WTC11 (cell line): Measurements from ENCODE around the gene RHEB. TPM values are rescaled to one million over a fixed set of nuclear protein-coding genes. Genes with fewer than 3 reads are reported as not detected.
A peak's percentile ranks its signal among the peaks of the same experiment; 100 is the strongest.

Experiments
- ATAC-seq: fragments of 200-7000 bp; cut with Tn5 transposase; 2 replicates; pipeline ENCODE4 v1.10.0; 2021; ENCODE audit warnings: mild to moderate bottlenecking, moderate library complexity
- CTCF ChIA-PET: fragments of 300-600 bp; sonication (Branson Sonifier 250); formaldehyde crosslinking; loops from one replicate; lab custom pipeline; 2021; ENCODE audit warnings: antibody characterized with exemption; lab: Charles Lee
- POLR2A ChIA-PET: fragments of 350-600 bp; sonication (Branson Sonifier 250); formaldehyde crosslinking; loops from one replicate; lab custom pipeline; 2021; ENCODE audit warnings: antibody characterized with exemption; lab: Charles Lee
- DNase-seq: peaks from one replicate; pipeline ENCODE4 v3.0.0; 2021; ENCODE audit warnings: low spot score
- H3K27ac Mint-ChIP-seq: 2 replicates; pipeline ENCODE4 v1.8.0; 2021; ENCODE audit warnings: mixed read lengths
- H3K27me3 Mint-ChIP-seq: 2 replicates; pipeline ENCODE4 v1.8.0; 2021; ENCODE audit warnings: low read depth, mild to moderate bottlenecking, moderate library complexity, mixed read lengths
- H3K36me3 Mint-ChIP-seq: 2 replicates; pipeline ENCODE4 v1.8.0; 2021; ENCODE audit warnings: mixed read lengths
- H3K4me1 Mint-ChIP-seq: 2 replicates; pipeline ENCODE4 v1.8.0; 2022; ENCODE audit warnings: mixed read lengths
- H3K4me3 Mint-ChIP-seq: 2 replicates; pipeline ENCODE4 v1.8.0; 2021; ENCODE audit warnings: mild to moderate bottlenecking, moderate library complexity, mixed read lengths
- H3K9me3 Mint-ChIP-seq: 2 replicates; pipeline ENCODE4 v1.8.0; 2021; ENCODE audit warnings: mixed read lengths
- CREB1 ChIP-seq: sonication (generic); formaldehyde crosslinking; IDR thresholded peaks from 2 replicates; pipeline ENCODE4 v1.8.0; 2023; ENCODE audit warnings: mild to moderate bottlenecking, missing genetic modification reagents
- EMX1 ChIP-seq: fragments of 250-450 bp; sonication (Bioruptor Pico); IDR thresholded peaks from 2 replicates; pipeline ENCODE4 v1.8.0; 2021; ENCODE audit warnings: mild to moderate bottlenecking
- ESRRA ChIP-seq: sonication (generic); formaldehyde crosslinking; IDR thresholded peaks from 2 replicates; pipeline ENCODE4 v1.8.1; 2022; ENCODE audit warnings: mild to moderate bottlenecking, missing genetic modification reagents, borderline replicate concordance
- FOXP1 ChIP-seq: sonication (generic); formaldehyde crosslinking; IDR thresholded peaks from 2 replicates; pipeline ENCODE4 v1.8.0; 2022; ENCODE audit warnings: missing genetic modification reagents, mild to moderate bottlenecking, moderate library complexity, borderline replicate concordance
- KAT7 ChIP-seq: sonication (generic); formaldehyde crosslinking; IDR thresholded peaks from 2 replicates; pipeline ENCODE4 v1.8.1; 2023; ENCODE audit warnings: missing genetic modification reagents, mild to moderate bottlenecking, borderline replicate concordance
- MXD4 ChIP-seq: fragments of 250-450 bp; sonication (Bioruptor Pico); IDR thresholded peaks from 2 replicates; pipeline ENCODE4 v1.8.0; 2021; ENCODE audit warnings: mild to moderate bottlenecking, moderate library complexity, borderline replicate concordance
- NFYB ChIP-seq: sonication (generic); formaldehyde crosslinking; conservative IDR thresholded peaks from 2 replicates; pipeline ENCODE4 v1.8.0; 2022; ENCODE audit warnings: low read depth, missing genetic modification reagents
- NR1H2 ChIP-seq: sonication (generic); formaldehyde crosslinking; IDR thresholded peaks from 2 replicates; pipeline ENCODE4 v1.9.0; 2021; ENCODE audit warnings: mild to moderate bottlenecking, moderate library complexity, missing genetic modification reagents
- PRRX2 ChIP-seq: fragments of 250-450 bp; sonication (Bioruptor Pico); IDR thresholded peaks from 2 replicates; pipeline ENCODE4 v1.8.0; 2021; ENCODE audit warnings: mild to moderate bottlenecking
- SOX15 ChIP-seq: fragments of 250-450 bp; sonication (Bioruptor Pico); IDR thresholded peaks from 2 replicates; pipeline ENCODE4 v1.9.0; 2021; ENCODE audit warnings: mild to moderate bottlenecking
- TCF7 ChIP-seq: sonication (generic); formaldehyde crosslinking; IDR thresholded peaks from 2 replicates; pipeline ENCODE4 v1.8.0; 2022; ENCODE audit warnings: mild to moderate bottlenecking, low read depth, missing genetic modification reagents, moderate library complexity
- ZNF138 ChIP-seq: sonication (generic); formaldehyde crosslinking; conservative IDR thresholded peaks from 2 replicates; pipeline ENCODE4 v1.8.1; 2022; ENCODE audit warnings: mild to moderate bottlenecking, moderate library complexity, missing genetic modification reagents
- ZNF317 ChIP-seq: sonication (generic); formaldehyde crosslinking; IDR thresholded peaks from 2 replicates; pipeline ENCODE4 v1.8.1; 2023; ENCODE audit warnings: low read depth, mild to moderate bottlenecking, moderate library complexity, missing genetic modification reagents, borderline replicate concordance
- total RNA-seq: library from RNA; stranded (reverse); gene quantifications from 3 replicates; pipeline ENCODE4 v1.2.3, GENCODE V29; 2021
- TF ChIP-seq, protein P1 (sequence below): sonication (generic); formaldehyde crosslinking; IDR thresholded peaks from 2 replicates; pipeline ENCODE4 v1.8.0; 2023; ENCODE audit warnings: missing genetic modification reagents, mild to moderate bottlenecking, borderline replicate concordance
- TF ChIP-seq, protein P2 (sequence below): sonication (generic); formaldehyde crosslinking; IDR thresholded peaks from 2 replicates; pipeline ENCODE4 v1.8.1; 2023; ENCODE audit warnings: mild to moderate bottlenecking, missing genetic modification reagents
- TF ChIP-seq, protein P3 (sequence below): fragments of 250-450 bp; sonication (Bioruptor Pico); IDR thresholded peaks from 2 replicates; pipeline ENCODE4 v1.8.0; 2021; ENCODE audit warnings: mild to moderate bottlenecking
- TF ChIP-seq, protein P4 (sequence below): sonication (generic); formaldehyde crosslinking; IDR thresholded peaks from 2 replicates; pipeline ENCODE4 v1.8.1; 2022; ENCODE audit warnings: mild to moderate bottlenecking, moderate library complexity, missing genetic modification reagents
- TF ChIP-seq, protein P5 (sequence below): sonication (generic); formaldehyde crosslinking; conservative IDR thresholded peaks from 2 replicates; pipeline ENCODE4 v1.8.1; 2022; ENCODE audit warnings: mild to moderate bottlenecking, missing genetic modification reagents
- TF ChIP-seq, protein P6 (sequence below): sonication (generic); formaldehyde crosslinking; IDR thresholded peaks from 2 replicates; pipeline ENCODE4 v1.8.1; 2023; ENCODE audit warnings: mild to moderate bottlenecking, missing genetic modification reagents, borderline replicate concordance
- TF ChIP-seq, protein P7 (sequence below): sonication (generic); formaldehyde crosslinking; IDR thresholded peaks from 2 replicates; pipeline ENCODE4 v1.8.0; 2022; ENCODE audit warnings: missing genetic modification reagents

Gene RHEB
- total RNA-seq, 1 experiment from 2014 or later, result 133 TPM

DNA sequence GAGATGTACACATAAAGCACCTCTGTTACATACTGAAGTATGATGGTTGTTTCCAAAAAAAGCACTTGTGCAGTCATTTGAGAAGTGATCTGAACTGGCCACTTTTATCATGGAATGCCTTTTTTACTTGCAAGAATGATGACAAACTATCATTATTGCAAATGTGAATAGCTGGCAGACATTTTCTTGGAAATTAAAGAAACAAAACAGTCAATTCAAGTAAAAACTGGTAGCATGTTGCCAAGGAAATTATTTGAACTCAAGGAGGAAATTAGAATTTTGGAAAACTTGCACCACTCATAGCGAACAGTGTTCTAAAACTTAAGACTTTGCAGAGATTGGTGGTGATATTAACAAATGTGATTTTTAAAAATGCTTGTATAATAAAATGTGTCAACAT, 6.6 kb downstream of the RHEB start:
- Mint-ChIP-seq H3K9me3 (no peaks in the 10 kb centered on the region), H3K4me3 (no peak overlapping the region), H3K27ac (peak overlapping the region; percentile 89), H3K36me3 (no peaks in the 10 kb centered on the region), H3K27me3 (no peaks in the 10 kb centered on the region), H3K4me1 (peaks cover 88% of the 10 kb centered on the region)
- ATAC-seq, result no peak
- DNase-seq, result no peak
- POLR2A ChIA-PET, result no interaction called here
- TF ChIP-seq MXD4 (CRISPR knock-in tag) (no peak), PRRX2 (CRISPR knock-in tag) (no peak), CREB1 (no peak), SOX15 (CRISPR knock-in tag) (no peak), FOXP1 (no peak), TCF7 (CRISPR knock-in tag) (no peak), NR1H2 (no peak), NFYB (CRISPR knock-in tag) (no peak), EMX1 (CRISPR knock-in tag) (no peak), ZNF138 (CRISPR knock-in tag) (no peak), ZNF317 (CRISPR knock-in tag) (no peak), ESRRA (no peak), KAT7 (no peak)
- TF ChIP-seq, protein P1, sequence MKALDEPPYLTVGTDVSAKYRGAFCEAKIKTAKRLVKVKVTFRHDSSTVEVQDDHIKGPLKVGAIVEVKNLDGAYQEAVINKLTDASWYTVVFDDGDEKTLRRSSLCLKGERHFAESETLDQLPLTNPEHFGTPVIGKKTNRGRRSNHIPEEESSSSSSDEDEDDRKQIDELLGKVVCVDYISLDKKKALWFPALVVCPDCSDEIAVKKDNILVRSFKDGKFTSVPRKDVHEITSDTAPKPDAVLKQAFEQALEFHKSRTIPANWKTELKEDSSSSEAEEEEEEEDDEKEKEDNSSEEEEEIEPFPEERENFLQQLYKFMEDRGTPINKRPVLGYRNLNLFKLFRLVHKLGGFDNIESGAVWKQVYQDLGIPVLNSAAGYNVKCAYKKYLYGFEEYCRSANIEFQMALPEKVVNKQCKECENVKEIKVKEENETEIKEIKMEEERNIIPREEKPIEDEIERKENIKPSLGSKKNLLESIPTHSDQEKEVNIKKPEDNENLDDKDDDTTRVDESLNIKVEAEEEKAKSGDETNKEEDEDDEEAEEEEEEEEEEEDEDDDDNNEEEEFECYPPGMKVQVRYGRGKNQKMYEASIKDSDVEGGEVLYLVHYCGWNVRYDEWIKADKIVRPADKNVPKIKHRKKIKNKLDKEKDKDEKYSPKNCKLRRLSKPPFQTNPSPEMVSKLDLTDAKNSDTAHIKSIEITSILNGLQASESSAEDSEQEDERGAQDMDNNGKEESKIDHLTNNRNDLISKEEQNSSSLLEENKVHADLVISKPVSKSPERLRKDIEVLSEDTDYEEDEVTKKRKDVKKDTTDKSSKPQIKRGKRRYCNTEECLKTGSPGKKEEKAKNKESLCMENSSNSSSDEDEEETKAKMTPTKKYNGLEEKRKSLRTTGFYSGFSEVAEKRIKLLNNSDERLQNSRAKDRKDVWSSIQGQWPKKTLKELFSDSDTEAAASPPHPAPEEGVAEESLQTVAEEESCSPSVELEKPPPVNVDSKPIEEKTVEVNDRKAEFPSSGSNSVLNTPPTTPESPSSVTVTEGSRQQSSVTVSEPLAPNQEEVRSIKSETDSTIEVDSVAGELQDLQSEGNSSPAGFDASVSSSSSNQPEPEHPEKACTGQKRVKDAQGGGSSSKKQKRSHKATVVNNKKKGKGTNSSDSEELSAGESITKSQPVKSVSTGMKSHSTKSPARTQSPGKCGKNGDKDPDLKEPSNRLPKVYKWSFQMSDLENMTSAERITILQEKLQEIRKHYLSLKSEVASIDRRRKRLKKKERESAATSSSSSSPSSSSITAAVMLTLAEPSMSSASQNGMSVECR (CRISPR knock-in tag), result no peak
- TF ChIP-seq, protein P2, sequence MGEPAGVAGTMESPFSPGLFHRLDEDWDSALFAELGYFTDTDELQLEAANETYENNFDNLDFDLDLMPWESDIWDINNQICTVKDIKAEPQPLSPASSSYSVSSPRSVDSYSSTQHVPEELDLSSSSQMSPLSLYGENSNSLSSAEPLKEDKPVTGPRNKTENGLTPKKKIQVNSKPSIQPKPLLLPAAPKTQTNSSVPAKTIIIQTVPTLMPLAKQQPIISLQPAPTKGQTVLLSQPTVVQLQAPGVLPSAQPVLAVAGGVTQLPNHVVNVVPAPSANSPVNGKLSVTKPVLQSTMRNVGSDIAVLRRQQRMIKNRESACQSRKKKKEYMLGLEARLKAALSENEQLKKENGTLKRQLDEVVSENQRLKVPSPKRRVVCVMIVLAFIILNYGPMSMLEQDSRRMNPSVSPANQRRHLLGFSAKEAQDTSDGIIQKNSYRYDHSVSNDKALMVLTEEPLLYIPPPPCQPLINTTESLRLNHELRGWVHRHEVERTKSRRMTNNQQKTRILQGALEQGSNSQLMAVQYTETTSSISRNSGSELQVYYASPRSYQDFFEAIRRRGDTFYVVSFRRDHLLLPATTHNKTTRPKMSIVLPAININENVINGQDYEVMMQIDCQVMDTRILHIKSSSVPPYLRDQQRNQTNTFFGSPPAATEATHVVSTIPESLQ (CRISPR knock-in tag), result no peak
- TF ChIP-seq, protein P3, sequence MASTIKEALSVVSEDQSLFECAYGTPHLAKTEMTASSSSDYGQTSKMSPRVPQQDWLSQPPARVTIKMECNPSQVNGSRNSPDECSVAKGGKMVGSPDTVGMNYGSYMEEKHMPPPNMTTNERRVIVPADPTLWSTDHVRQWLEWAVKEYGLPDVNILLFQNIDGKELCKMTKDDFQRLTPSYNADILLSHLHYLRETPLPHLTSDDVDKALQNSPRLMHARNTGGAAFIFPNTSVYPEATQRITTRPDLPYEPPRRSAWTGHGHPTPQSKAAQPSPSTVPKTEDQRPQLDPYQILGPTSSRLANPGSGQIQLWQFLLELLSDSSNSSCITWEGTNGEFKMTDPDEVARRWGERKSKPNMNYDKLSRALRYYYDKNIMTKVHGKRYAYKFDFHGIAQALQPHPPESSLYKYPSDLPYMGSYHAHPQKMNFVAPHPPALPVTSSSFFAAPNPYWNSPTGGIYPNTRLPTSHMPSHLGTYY (CRISPR knock-in tag), result no peak
- TF ChIP-seq, protein P4, sequence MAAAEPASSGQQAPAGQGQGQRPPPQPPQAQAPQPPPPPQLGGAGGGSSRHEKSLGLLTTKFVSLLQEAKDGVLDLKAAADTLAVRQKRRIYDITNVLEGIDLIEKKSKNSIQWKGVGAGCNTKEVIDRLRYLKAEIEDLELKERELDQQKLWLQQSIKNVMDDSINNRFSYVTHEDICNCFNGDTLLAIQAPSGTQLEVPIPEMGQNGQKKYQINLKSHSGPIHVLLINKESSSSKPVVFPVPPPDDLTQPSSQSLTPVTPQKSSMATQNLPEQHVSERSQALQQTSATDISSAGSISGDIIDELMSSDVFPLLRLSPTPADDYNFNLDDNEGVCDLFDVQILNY (CRISPR knock-in tag), result no peak
- TF ChIP-seq, protein P5, sequence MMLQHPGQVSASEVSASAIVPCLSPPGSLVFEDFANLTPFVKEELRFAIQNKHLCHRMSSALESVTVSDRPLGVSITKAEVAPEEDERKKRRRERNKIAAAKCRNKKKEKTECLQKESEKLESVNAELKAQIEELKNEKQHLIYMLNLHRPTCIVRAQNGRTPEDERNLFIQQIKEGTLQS (CRISPR knock-in tag), result no peak
- TF ChIP-seq, protein P6, sequence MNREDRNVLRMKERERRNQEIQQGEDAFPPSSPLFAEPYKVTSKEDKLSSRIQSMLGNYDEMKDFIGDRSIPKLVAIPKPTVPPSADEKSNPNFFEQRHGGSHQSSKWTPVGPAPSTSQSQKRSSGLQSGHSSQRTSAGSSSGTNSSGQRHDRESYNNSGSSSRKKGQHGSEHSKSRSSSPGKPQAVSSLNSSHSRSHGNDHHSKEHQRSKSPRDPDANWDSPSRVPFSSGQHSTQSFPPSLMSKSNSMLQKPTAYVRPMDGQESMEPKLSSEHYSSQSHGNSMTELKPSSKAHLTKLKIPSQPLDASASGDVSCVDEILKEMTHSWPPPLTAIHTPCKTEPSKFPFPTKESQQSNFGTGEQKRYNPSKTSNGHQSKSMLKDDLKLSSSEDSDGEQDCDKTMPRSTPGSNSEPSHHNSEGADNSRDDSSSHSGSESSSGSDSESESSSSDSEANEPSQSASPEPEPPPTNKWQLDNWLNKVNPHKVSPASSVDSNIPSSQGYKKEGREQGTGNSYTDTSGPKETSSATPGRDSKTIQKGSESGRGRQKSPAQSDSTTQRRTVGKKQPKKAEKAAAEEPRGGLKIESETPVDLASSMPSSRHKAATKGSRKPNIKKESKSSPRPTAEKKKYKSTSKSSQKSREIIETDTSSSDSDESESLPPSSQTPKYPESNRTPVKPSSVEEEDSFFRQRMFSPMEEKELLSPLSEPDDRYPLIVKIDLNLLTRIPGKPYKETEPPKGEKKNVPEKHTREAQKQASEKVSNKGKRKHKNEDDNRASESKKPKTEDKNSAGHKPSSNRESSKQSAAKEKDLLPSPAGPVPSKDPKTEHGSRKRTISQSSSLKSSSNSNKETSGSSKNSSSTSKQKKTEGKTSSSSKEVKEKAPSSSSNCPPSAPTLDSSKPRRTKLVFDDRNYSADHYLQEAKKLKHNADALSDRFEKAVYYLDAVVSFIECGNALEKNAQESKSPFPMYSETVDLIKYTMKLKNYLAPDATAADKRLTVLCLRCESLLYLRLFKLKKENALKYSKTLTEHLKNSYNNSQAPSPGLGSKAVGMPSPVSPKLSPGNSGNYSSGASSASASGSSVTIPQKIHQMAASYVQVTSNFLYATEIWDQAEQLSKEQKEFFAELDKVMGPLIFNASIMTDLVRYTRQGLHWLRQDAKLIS, result no peak
- TF ChIP-seq, protein P7, sequence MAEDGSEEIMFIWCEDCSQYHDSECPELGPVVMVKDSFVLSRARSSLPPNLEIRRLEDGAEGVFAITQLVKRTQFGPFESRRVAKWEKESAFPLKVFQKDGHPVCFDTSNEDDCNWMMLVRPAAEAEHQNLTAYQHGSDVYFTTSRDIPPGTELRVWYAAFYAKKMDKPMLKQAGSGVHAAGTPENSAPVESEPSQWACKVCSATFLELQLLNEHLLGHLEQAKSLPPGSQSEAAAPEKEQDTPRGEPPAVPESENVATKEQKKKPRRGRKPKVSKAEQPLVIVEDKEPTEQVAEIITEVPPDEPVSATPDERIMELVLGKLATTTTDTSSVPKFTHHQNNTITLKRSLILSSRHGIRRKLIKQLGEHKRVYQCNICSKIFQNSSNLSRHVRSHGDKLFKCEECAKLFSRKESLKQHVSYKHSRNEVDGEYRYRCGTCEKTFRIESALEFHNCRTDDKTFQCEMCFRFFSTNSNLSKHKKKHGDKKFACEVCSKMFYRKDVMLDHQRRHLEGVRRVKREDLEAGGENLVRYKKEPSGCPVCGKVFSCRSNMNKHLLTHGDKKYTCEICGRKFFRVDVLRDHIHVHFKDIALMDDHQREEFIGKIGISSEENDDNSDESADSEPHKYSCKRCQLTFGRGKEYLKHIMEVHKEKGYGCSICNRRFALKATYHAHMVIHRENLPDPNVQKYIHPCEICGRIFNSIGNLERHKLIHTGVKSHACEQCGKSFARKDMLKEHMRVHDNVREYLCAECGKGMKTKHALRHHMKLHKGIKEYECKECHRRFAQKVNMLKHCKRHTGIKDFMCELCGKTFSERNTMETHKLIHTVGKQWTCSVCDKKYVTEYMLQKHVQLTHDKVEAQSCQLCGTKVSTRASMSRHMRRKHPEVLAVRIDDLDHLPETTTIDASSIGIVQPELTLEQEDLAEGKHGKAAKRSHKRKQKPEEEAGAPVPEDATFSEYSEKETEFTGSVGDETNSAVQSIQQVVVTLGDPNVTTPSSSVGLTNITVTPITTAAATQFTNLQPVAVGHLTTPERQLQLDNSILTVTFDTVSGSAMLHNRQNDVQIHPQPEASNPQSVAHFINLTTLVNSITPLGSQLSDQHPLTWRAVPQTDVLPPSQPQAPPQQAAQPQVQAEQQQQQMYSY (CRISPR knock-in tag), result no peak
- CTCF ChIA-PET, result interaction anchor here (0.5 to 0.9 kb wide), 2 partner anchors 20 to 145 kb away, joined by 3 to 4 read pairs; no protein-coding TSS in a partner anchor
